ENCODE measurements around the gene KPNA6. TPM values are rescaled to one million over a fixed set of nuclear protein-coding genes. Genes with fewer than 3 reads are reported as not detected.
"Not testable (repeated sequence)": the region's sequence is repeated elsewhere in the genome, so short reads cannot be mapped to it uniquely, and the experiment has no call there.

KPNA6 gene
- total and polyA plus RNA-seq, 2 donors, result 10.0 to 17.1 TPM

GRCh38 chr1:32111040-32111623, 3.3 kb downstream of the KPNA6 start:
- Histone ChIP-seq H3K4me3 (ENCODE audit: low read length in 2 of 2) (no peak overlapping the region), H3K27ac (ENCODE audit: low read depth in 1 of 2, low read length in 1 of 2) (no peak overlapping the region), H3K9me3 (ENCODE audit: control insufficient read depth in 2 of 2, insufficient read depth in 1 of 2, low read length in 1 of 2) (peaks cover 0 to 5% of the 10 kb centered on the region in 2 donors), H3K36me3 (ENCODE audit: control insufficient read depth in 2 of 2, insufficient read depth in 2 of 2, low read length in 1 of 2) (peaks cover 6 to 12% of the 10 kb centered on the region in 2 donors), H3K27me3 (ENCODE audit: control insufficient read depth in 2 of 2, insufficient read depth in 1 of 2, low read length in 1 of 2) (no peaks in the 10 kb centered on the region), H3K4me1 (ENCODE audit: control insufficient read depth in 2 of 2, insufficient read depth in 2 of 2, low read length in 2 of 2) (peaks cover 3 to 25% of the 10 kb centered on the region in 2 donors)
- WGBS, result 91% methylated on average over 2 of the region's 2 CpGs
- no peak for DNase-seq (ENCODE audit: low read depth in 6 of 9, low spot score in 9 of 9)

GRCh38 chr1:32111789-32112188, 3.9 kb downstream of the KPNA6 start:
- Histone ChIP-seq H3K27ac (ENCODE audit: low read depth in 1 of 2, low read length in 1 of 2) (no peak overlapping the region), H3K27me3 (ENCODE audit: control insufficient read depth in 2 of 2, insufficient read depth in 1 of 2, low read length in 1 of 2) (no peaks in the 10 kb centered on the region), H3K4me1 (ENCODE audit: control insufficient read depth in 2 of 2, insufficient read depth in 2 of 2, low read length in 2 of 2) (peaks cover 3 to 25% of the 10 kb centered on the region in 2 donors), H3K36me3 (ENCODE audit: control insufficient read depth in 2 of 2, insufficient read depth in 2 of 2, low read length in 1 of 2) (peaks cover 10 to 12% of the 10 kb centered on the region in 2 donors), H3K4me3 (ENCODE audit: low read length in 2 of 2) (no peak overlapping the region), H3K9me3 (ENCODE audit: control insufficient read depth in 2 of 2, insufficient read depth in 1 of 2, low read length in 1 of 2) (peaks cover 0 to 5% of the 10 kb centered on the region in 2 donors)
- no peak for DNase-seq (ENCODE audit: low read depth in 6 of 9, low spot score in 9 of 9)

DNA sequence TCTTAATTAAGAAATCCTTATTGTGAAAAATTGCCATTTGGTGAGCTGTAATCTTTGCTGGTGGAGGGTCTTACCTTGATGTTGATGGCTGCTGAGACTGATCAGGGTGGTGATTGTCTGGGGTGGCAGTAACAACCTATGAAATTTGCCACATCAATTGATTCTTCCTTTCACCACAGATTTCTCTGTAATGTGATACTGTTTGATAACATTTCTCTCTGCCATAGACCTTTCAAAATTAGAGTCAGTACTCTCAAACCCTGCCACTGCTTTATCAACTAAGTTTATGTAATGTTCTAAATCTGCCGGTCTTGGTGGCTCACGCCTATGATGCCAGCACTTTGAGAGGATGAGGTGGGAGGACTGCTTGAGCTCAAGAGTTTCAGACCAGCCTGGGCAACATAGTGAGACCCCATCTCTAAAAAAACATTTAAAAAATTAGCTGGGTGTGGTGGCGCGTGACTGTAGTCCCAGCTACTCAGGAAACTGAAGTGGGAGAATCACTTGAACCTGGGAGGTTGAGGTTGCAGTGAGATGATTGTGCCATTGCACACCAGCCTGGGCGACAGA, 5.0 kb downstream of the KPNA6 start:
- peaks cover 10 to 12% of the 10 kb centered on the region in 2 donors for H3K36me3 ChIP-seq (ENCODE audit: control insufficient read depth in 2 of 2, insufficient read depth in 2 of 2, low read length in 1 of 2)
- H3K4me1 ChIP-seq (ENCODE audit: control insufficient read depth in 2 of 2, insufficient read depth in 2 of 2, low read length in 2 of 2), result peaks cover 3 to 20% of the 10 kb centered on the region in 2 donors
- H3K27me3 ChIP-seq (ENCODE audit: control insufficient read depth in 2 of 2, insufficient read depth in 1 of 2, low read length in 1 of 2), result no peaks in the 10 kb centered on the region
- peaks cover 0 to 3% of the 10 kb centered on the region in 2 donors for H3K9me3 ChIP-seq (ENCODE audit: control insufficient read depth in 2 of 2, insufficient read depth in 1 of 2, low read length in 1 of 2)
- no peak for DNase-seq (ENCODE audit: low read depth in 6 of 9, low spot score in 9 of 9)
- no peak overlapping the region for H3K4me3 ChIP-seq (ENCODE audit: low read length in 2 of 2)
- 88% methylated on average over 5 of the region's 5 CpGs for WGBS
- no peak overlapping the region for H3K27ac ChIP-seq (ENCODE audit: low read depth in 1 of 2, low read length in 1 of 2)

- H3K4me1 ChIP-seq (ENCODE audit: control insufficient read depth in 2 of 2, insufficient read depth in 2 of 2, low read length in 2 of 2), result peaks cover 3 to 20% of the 10 kb centered on the region in 2 donors
- not testable (repeated sequence) for H3K27me3 ChIP-seq (ENCODE audit: control insufficient read depth in 2 of 2, insufficient read depth in 1 of 2, low read length in 1 of 2); H3K27ac ChIP-seq (ENCODE audit: low read depth in 1 of 2, low read length in 1 of 2); DNase-seq (ENCODE audit: low read depth in 6 of 9, low spot score in 9 of 9); H3K9me3 ChIP-seq (ENCODE audit: control insufficient read depth in 2 of 2, insufficient read depth in 1 of 2, low read length in 1 of 2); H3K4me3 ChIP-seq (ENCODE audit: low read length in 2 of 2)
- WGBS, result 98% methylated on average over 4 of the region's 4 CpGs
- H3K36me3 ChIP-seq (ENCODE audit: control insufficient read depth in 2 of 2, insufficient read depth in 2 of 2, low read length in 1 of 2), result peaks cover 10 to 12% of the 10 kb centered on the region in 2 donors
Observed at GRCh38 chr1:32113436-32113835, 5.6 kb downstream of the KPNA6 start.

- H3K9me3 ChIP-seq (ENCODE audit: control insufficient read depth in 2 of 2, insufficient read depth in 1 of 2, low read length in 1 of 2), result no peaks in the 10 kb centered on the region
- 85% methylated on average over 2 of the region's 2 CpGs for WGBS
- H3K4me1 ChIP-seq (ENCODE audit: control insufficient read depth in 2 of 2, insufficient read depth in 2 of 2, low read length in 2 of 2), result peaks cover 3 to 14% of the 10 kb centered on the region in 2 donors
Observed at GRCh38 chr1:32114420-32114819, 6.6 kb downstream of the KPNA6 start.

GRCh38 chr1:32115496-32115895, 7.6 kb downstream of the KPNA6 start:
- H3K4me3 ChIP-seq (ENCODE audit: low read length in 2 of 2), result no peak overlapping the region
- H3K27me3 ChIP-seq (ENCODE audit: control insufficient read depth in 2 of 2, insufficient read depth in 1 of 2, low read length in 1 of 2), result no peaks in the 10 kb centered on the region
- peaks cover 3 to 9% of the 10 kb centered on the region in 2 donors for H3K4me1 ChIP-seq (ENCODE audit: control insufficient read depth in 2 of 2, insufficient read depth in 2 of 2, low read length in 2 of 2)
- WGBS, result 96% methylated on average over 5 of the region's 5 CpGs
- no peak overlapping the region for H3K27ac ChIP-seq (ENCODE audit: low read depth in 1 of 2, low read length in 1 of 2)
- no peak for DNase-seq (ENCODE audit: low read depth in 6 of 9, low spot score in 9 of 9)
- H3K9me3 ChIP-seq (ENCODE audit: control insufficient read depth in 2 of 2, insufficient read depth in 1 of 2, low read length in 1 of 2), result no peaks in the 10 kb centered on the region
- H3K36me3 ChIP-seq (ENCODE audit: control insufficient read depth in 2 of 2, insufficient read depth in 2 of 2, low read length in 1 of 2), result peaks cover 10 to 12% of the 10 kb centered on the region in 2 donors

More at GRCh38 chr1:32114420-32114819, 6.6 kb downstream of the KPNA6 start:
- no peak for DNase-seq (ENCODE audit: low read depth in 6 of 9, low spot score in 9 of 9)
- Histone ChIP-seq H3K4me3 (ENCODE audit: low read length in 2 of 2) (no peak overlapping the region), H3K27ac (ENCODE audit: low read depth in 1 of 2, low read length in 1 of 2) (no peak overlapping the region), H3K36me3 (ENCODE audit: control insufficient read depth in 2 of 2, insufficient read depth in 2 of 2, low read length in 1 of 2) (peaks cover 10 to 12% of the 10 kb centered on the region in 2 donors), H3K27me3 (ENCODE audit: control insufficient read depth in 2 of 2, insufficient read depth in 1 of 2, low read length in 1 of 2) (no peaks in the 10 kb centered on the region)

GRCh38 chr1:32116531-32116930, 8.7 kb downstream of the KPNA6 start:
- 98% methylated on average over 4 of the region's 4 CpGs for WGBS
- H3K27me3 ChIP-seq (ENCODE audit: control insufficient read depth in 2 of 2, insufficient read depth in 1 of 2, low read length in 1 of 2), result no peaks in the 10 kb centered on the region
- no peak overlapping the region for H3K27ac ChIP-seq (ENCODE audit: low read depth in 1 of 2, low read length in 1 of 2)
- H3K4me1 ChIP-seq (ENCODE audit: control insufficient read depth in 2 of 2, insufficient read depth in 2 of 2, low read length in 2 of 2), result peaks cover 3 to 10% of the 10 kb centered on the region in 2 donors
- DNase-seq (ENCODE audit: low read depth in 6 of 9, low spot score in 9 of 9), result no peak
- H3K36me3 ChIP-seq (ENCODE audit: control insufficient read depth in 2 of 2, insufficient read depth in 2 of 2, low read length in 1 of 2), result peaks cover 10 to 13% of the 10 kb centered on the region in 2 donors
- H3K4me3 ChIP-seq (ENCODE audit: low read length in 2 of 2), result no peak overlapping the region
- no peaks in the 10 kb centered on the region for H3K9me3 ChIP-seq (ENCODE audit: control insufficient read depth in 2 of 2, insufficient read depth in 1 of 2, low read length in 1 of 2)

DNA sequence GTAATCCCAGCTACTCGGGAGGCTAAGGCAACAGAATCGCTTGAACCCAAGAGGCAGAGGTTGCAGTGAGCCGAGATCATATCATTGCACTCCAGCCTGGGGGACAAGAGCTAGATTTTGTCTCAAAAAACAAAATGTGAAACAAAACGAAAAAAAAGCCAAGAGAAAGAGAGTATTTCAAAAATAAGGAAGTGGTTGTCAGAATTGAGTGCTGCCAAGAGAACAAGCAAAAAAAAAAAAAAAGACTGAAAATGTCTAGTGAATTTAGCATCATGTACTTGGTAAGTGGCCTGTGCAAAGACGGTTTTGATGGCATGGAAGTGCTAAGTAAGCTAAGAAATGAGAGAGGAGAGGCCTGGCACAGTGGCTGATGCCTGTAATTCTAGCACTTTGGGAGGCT, 14.3 kb downstream of the KPNA6 start:
- no peaks in the 10 kb centered on the region for H3K27me3 ChIP-seq (ENCODE audit: control insufficient read depth in 2 of 2, insufficient read depth in 1 of 2, low read length in 1 of 2)
- peaks cover 0 to 7% of the 10 kb centered on the region in 2 donors for H3K4me1 ChIP-seq (ENCODE audit: control insufficient read depth in 2 of 2, insufficient read depth in 2 of 2, low read length in 2 of 2)
- WGBS, result 18% methylated on average over 5 of the region's 5 CpGs
- H3K4me3 ChIP-seq (ENCODE audit: low read length in 2 of 2), result no peak overlapping the region
- H3K36me3 ChIP-seq (ENCODE audit: control insufficient read depth in 2 of 2, insufficient read depth in 2 of 2, low read length in 1 of 2), result peaks cover 3 to 4% of the 10 kb centered on the region in 2 donors
- no peak for DNase-seq (ENCODE audit: low read depth in 6 of 9, low spot score in 9 of 9)
- no peaks in the 10 kb centered on the region for H3K9me3 ChIP-seq (ENCODE audit: control insufficient read depth in 2 of 2, insufficient read depth in 1 of 2, low read length in 1 of 2)
- no peak overlapping the region for H3K27ac ChIP-seq (ENCODE audit: low read depth in 1 of 2, low read length in 1 of 2)

DNA sequence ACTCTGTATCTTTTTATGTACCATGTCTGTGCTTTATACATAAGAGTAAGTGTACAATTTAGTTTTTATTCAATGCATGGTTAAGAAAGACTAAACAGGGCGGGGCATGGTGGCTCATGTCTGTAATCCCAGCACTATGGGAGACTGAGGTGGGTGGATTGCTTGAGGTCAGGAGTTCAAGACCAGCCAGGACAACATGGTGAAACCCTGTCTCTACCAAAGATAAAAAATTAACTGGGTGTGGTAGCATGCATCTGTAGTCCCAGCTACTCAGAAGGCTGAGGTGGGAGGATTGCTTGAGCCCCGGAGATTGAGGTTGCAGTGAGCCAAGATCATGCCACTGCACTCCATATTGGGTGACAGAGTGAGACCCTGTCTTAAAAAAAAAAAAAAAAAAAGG, 15.5 kb downstream of the KPNA6 start:
- not testable (repeated sequence) for H3K9me3 ChIP-seq (ENCODE audit: control insufficient read depth in 2 of 2, insufficient read depth in 1 of 2, low read length in 1 of 2); H3K27me3 ChIP-seq (ENCODE audit: control insufficient read depth in 2 of 2, insufficient read depth in 1 of 2, low read length in 1 of 2); DNase-seq (ENCODE audit: low read depth in 6 of 9, low spot score in 9 of 9); H3K4me3 ChIP-seq (ENCODE audit: low read length in 2 of 2); H3K36me3 ChIP-seq (ENCODE audit: control insufficient read depth in 2 of 2, insufficient read depth in 2 of 2, low read length in 1 of 2); H3K27ac ChIP-seq (ENCODE audit: low read depth in 1 of 2, low read length in 1 of 2); H3K4me1 ChIP-seq (ENCODE audit: control insufficient read depth in 2 of 2, insufficient read depth in 2 of 2, low read length in 2 of 2)
- 96% methylated on average over 2 of the region's 2 CpGs for WGBS
